Esophagus squamous epithelium (tissue), 4 donors: ENCODE data around the gene TRAPPC11.

Experiments used
- POLR2A ChIP-seq, 4 donors: fragments of 450-650 bp; IDR thresholded peaks; one replicate each; pipeline ENCODE4 v1.6.1; 2017; ENCODE audit warnings: antibody characterized with exemption in 4 of 4, mild to moderate bottlenecking in 4 of 4, moderate library complexity in 3 of 4
- TF ChIP-seq, protein P1 (sequence below), 6 experiments: fragments of 450-650 bp in 4 of 6; fragments of 200-600 bp in 2 of 6; sonication (generic) in 2 of 6; IDR thresholded peaks; one replicate each; pipeline ENCODE4 v1.5.1; 2016 to 2019; ENCODE audit warnings: antibody characterized with exemption in 6 of 6, mild to moderate bottlenecking in 4 of 6, moderate library complexity in 4 of 6

DNA sequence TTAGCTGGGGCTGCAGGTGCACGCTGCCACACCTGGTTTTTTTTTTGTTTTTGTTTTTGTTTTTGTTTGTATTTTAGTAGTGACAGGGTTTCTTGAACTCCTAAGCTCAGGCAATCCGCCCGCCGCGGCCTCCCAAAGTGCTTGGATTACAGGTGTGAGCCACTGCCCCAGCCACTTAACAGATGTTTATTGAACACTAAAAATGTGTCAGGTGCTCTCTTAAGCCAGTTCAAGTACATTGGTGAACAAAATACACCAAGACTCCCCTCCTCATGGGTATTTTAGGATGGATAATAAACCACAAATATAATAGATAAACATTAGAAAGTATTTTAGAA, 69.9 kb downstream of the TRAPPC11 start:
- TF ChIP-seq, protein P1, sequence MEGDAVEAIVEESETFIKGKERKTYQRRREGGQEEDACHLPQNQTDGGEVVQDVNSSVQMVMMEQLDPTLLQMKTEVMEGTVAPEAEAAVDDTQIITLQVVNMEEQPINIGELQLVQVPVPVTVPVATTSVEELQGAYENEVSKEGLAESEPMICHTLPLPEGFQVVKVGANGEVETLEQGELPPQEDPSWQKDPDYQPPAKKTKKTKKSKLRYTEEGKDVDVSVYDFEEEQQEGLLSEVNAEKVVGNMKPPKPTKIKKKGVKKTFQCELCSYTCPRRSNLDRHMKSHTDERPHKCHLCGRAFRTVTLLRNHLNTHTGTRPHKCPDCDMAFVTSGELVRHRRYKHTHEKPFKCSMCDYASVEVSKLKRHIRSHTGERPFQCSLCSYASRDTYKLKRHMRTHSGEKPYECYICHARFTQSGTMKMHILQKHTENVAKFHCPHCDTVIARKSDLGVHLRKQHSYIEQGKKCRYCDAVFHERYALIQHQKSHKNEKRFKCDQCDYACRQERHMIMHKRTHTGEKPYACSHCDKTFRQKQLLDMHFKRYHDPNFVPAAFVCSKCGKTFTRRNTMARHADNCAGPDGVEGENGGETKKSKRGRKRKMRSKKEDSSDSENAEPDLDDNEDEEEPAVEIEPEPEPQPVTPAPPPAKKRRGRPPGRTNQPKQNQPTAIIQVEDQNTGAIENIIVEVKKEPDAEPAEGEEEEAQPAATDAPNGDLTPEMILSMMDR (IDR thresholded peaks at IDR 0.05): no peak
- no peak for TF ChIP-seq POLR2A (IDR thresholded peaks at IDR 0.05)
